Endothelial cell of umbilical vein (primary cell): Measurements from ENCODE around the gene PGAP3. TPM values are rescaled to one million over a fixed set of nuclear protein-coding genes. Genes with fewer than 3 reads are reported as not detected.
A peak's percentile ranks its signal among the peaks of the same experiment; 100 is the strongest.

ENCODE experiments used
- BruUV-seq: library from RNA; stranded (reverse); fragments of 400-500 nt; replicated peaks from 2 replicates; lab custom pipeline; 2021; lab: Mats Ljungman, UMichigan
- CTCF ChIA-PET: fragments of 300-600, 350-600 bp; sonication (Branson Sonifier 250); formaldehyde crosslinking; loops from one replicate; lab custom pipeline; 2021; ENCODE audit warnings: antibody characterized with exemption, inconsistent platforms; lab: Charles Lee
- POLR2A ChIA-PET: fragments of 300-600, 350-600 bp; sonication (Branson Sonifier 250); formaldehyde crosslinking; loops from one replicate; lab custom pipeline; 2021; ENCODE audit warnings: antibody characterized with exemption, inconsistent platforms; lab: Charles Lee
- DNase-seq: peaks from one replicate; pipeline ENCODE4 v3.0.0-alpha.2; 2011; ENCODE audit warnings: low read depth, low spot score
- FAIRE-seq: peaks from 2 replicates; lab custom pipeline; 2011; peaks lifted over from hg19 to GRCh38; lab: Jason Lieb, UNC
- H2AFZ ChIP-seq: 2 replicates; pipeline ENCODE4 v1.6.0; 2012; ENCODE audit warnings: low read depth, low read length, control low read depth, inconsistent platforms
- H3K27ac ChIP-seq: 2 replicates; pipeline ENCODE4 v1.5.1; 2011; ENCODE audit warnings: low read depth, mild to moderate bottlenecking, control low read depth, low read length, moderate library complexity; ENCODE audit not compliant: insufficient read depth
- H3K27me3 ChIP-seq, 2 experiments: 2 replicates each; pipeline versions ENCODE4 v1.6.0 to v1.6.1; 2011; ENCODE audit warnings: low read length in 2 of 2, mixed read lengths in 1 of 2; ENCODE audit not compliant: control insufficient read depth in 2 of 2, insufficient read depth in 2 of 2
- H3K36me3 ChIP-seq, 2 experiments: 2 replicates in 1 of 2; 3 replicates in 1 of 2; pipeline ENCODE4 v1.5.1; 2011; ENCODE audit warnings: low read length in 2 of 2, mild to moderate bottlenecking in 1 of 2, moderate library complexity in 1 of 2; ENCODE audit not compliant: control insufficient read depth in 2 of 2, insufficient read depth in 2 of 2; ENCODE audit errors: extremely low read depth in 1 of 2
- H3K4me1 ChIP-seq: 3 replicates; pipeline ENCODE4 v1.5.1; 2011; ENCODE audit warnings: mild to moderate bottlenecking, low read length; ENCODE audit not compliant: control insufficient read depth, insufficient read depth; ENCODE audit errors: extremely low read depth
- H3K4me2 ChIP-seq: 2 replicates; pipeline ENCODE4 v1.6.1; 2011; ENCODE audit warnings: low read length, control low read depth, mixed read lengths; ENCODE audit not compliant: insufficient read depth
- H3K4me3 ChIP-seq, 3 experiments: fragments of 200-600 bp in 1 of 3; sonication (generic), shearing (Covaris generic) in 1 of 3; replicated peaks in 1 of 3; 2 replicates each; pipeline ENCODE4 v1.5.1; 2011 to 2016; ENCODE audit warnings: control low read depth in 3 of 3, low read length in 3 of 3, mild to moderate bottlenecking in 2 of 3, inconsistent platforms in 1 of 3, low read depth in 1 of 3, moderate library complexity in 1 of 3; ENCODE audit not compliant: insufficient read depth in 1 of 3
- H3K79me2 ChIP-seq: 2 replicates; pipeline ENCODE4 v1.6.0; 2012; ENCODE audit warnings: low read length, inconsistent platforms; ENCODE audit not compliant: control insufficient read depth, insufficient read depth
- H3K9ac ChIP-seq: replicated peaks from 2 replicates; pipeline ENCODE3; 2011; ENCODE audit warnings: low read length, control low read depth; ENCODE audit not compliant: insufficient read depth; ENCODE audit errors: extremely low read depth
- H3K9me1 ChIP-seq: replicated peaks from 3 replicates; pipeline ENCODE4 v1.6.0; 2011; ENCODE audit warnings: mild to moderate bottlenecking, low read length; ENCODE audit not compliant: control insufficient read depth, insufficient read depth; ENCODE audit errors: extremely low read depth
- H3K9me3 ChIP-seq: replicated peaks from 2 replicates; pipeline ENCODE4 v1.5.1; 2012; ENCODE audit warnings: low read length, inconsistent platforms; ENCODE audit not compliant: control insufficient read depth, insufficient read depth
- H4K20me1 ChIP-seq: replicated peaks from 2 replicates; pipeline ENCODE3; 2011; ENCODE audit warnings: mild to moderate bottlenecking, low read length; ENCODE audit not compliant: control insufficient read depth, insufficient read depth; ENCODE audit errors: extremely low read depth
- EZH2 ChIP-seq: IDR thresholded peaks from 2 replicates; pipeline ENCODE4 v1.6.1; 2012; ENCODE audit warnings: borderline replicate concordance, low read depth, mild to moderate bottlenecking, moderate library complexity, low read length, inconsistent platforms; ENCODE audit not compliant: severe bottlenecking
- FOS ChIP-seq: IDR thresholded peaks from 2 replicates; pipeline ENCODE4 v1.6.1; 2011; ENCODE audit warnings: mild to moderate bottlenecking, low read length, moderate library complexity, borderline replicate concordance; ENCODE audit not compliant: insufficient read depth
- GATA2 ChIP-seq: IDR thresholded peaks from 2 replicates; pipeline ENCODE4 v1.7.0; 2011; ENCODE audit warnings: low read depth, mild to moderate bottlenecking, moderate library complexity, mixed read lengths, low read length; ENCODE audit not compliant: insufficient read length, insufficient read depth
- JUN ChIP-seq: IDR thresholded peaks from 2 replicates; pipeline ENCODE4 v1.6.1; 2011; ENCODE audit warnings: borderline replicate concordance, low read depth; ENCODE audit not compliant: insufficient read length, insufficient read depth
- MYC ChIP-seq: IDR thresholded peaks from one replicate; pipeline ENCODE4 v1.6.1; 2011; ENCODE audit warnings: mild to moderate bottlenecking, low read depth, low read length
- POLR2A ChIP-seq: IDR thresholded peaks from 2 replicates; pipeline ENCODE4 v1.6.1; 2012; ENCODE audit warnings: low read depth, mild to moderate bottlenecking, control low read depth, low read length
- POLR2AphosphoS5 ChIP-seq: IDR thresholded peaks from 2 replicates; pipeline ENCODE4 v1.6.1; 2012; ENCODE audit warnings: low read depth, mild to moderate bottlenecking, control low read depth, low read length, moderate library complexity; ENCODE audit not compliant: insufficient read depth
- dilution Hi-C: fragments of 300-500 bp; cut with MboI; formaldehyde crosslinking; loops from one replicate; pipeline ENCODE4 v1.15.0; 2019; ENCODE audit warnings: low sequenced_read_pairs; ENCODE audit not compliant: extremely low pct_ligation_motif_present
- intact Hi-C: fragments of 100-400 bp; cut with micrococcal nuclease; formaldehyde crosslinking; loops from one replicate; pipeline ENCODE4 v1.10.0; 2022
- polyA plus RNA-seq, 4 experiments: library from polyadenylated mRNA; depleted of rRNA in 3 of 4; stranded (reverse) in 3 of 4; unstranded in 1 of 4; fragments of >200 nt; gene quantifications; 2 replicates each; pipeline versions ENCODE4 v1.2.1 to v1.2.3, GENCODE V29; 2011 to 2012; ENCODE audit warnings: missing spikeins in 1 of 4
- total RNA-seq: library from RNA; stranded (reverse); gene quantifications from 2 replicates; pipeline ENCODE4 v1.2.3, GENCODE V29; 2021
- TF ChIP-seq, protein P1 (sequence below), 2 donors: IDR thresholded peaks; 1 replicate in 1 of 2; 2 replicates in 1 of 2; pipeline ENCODE4 v1.5.1; 2011; ENCODE audit warnings: low read length in 2 of 2, mild to moderate bottlenecking in 2 of 2, moderate library complexity in 2 of 2, control low read depth in 1 of 2, inconsistent platforms in 1 of 2, low read depth in 1 of 2; ENCODE audit not compliant: insufficient read depth in 1 of 2; ENCODE audit errors: extremely low read depth in 1 of 2
- TF ChIP-seq, protein P2 (sequence below): IDR thresholded peaks from 2 replicates; pipeline ENCODE4 v1.6.1; 2011; ENCODE audit not compliant: insufficient read depth, insufficient read length

Gene PGAP3
- total and polyA plus RNA-seq, 2 donors (not counting 3 experiments of a cell fraction or from before 2014, with no cell fraction given), result 6.4 to 14.9 TPM

DNA sequence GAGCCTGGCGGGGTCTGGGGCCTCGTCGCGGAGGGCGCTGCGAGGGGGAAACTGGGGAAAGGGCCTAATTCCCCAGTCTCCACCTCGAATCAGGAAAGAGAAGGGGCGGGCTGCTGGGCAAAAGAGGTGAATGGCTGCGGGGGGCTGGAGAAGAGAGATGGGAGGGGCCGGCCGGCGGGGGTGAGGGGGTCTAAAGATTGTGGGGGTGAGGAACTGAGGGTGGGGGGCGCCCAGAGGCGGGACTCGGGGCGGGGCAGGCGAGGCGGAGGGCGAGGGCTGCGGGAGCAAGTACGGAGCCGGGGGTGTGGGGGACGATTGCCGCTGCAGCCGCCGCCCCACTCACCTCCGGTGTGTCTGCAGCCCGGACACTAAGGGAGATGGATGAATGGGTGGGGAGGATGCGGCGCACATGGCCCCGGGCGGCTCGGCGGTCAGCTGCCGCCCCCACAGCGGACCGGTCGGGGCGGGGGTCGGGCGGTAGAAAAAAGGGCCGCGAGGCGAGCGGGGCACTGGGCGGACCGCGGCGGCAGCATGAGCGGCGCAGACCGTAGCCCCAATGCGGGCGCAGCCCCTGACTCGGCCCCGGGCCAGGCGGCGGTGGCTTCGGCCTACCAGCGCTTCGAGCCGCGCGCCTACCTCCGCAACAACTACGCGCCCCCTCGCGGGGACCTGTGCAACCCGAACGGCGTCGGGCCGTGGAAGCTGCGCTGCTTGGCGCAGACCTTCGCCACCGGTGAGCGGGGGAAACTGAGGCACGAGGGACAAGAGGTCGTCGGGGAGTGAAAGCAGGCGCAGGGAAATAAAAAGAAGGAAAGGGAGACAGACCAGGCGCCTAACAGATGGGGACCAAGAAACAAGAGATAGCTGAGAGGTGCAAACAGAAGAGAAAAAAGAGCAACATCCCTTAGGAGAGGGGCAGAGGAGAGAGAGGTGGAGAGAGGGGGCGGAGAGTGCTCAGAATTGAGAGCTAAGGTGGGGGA lies 19.6 kb downstream of the PGAP3 start, which contains the start of gene PNMT:
Gene PNMT (plus strand): TSS at position 509 of the 980 bp plus-strand sequence. CDS start 23 bp downstream, at position 532.
- POLR2A ChIA-PET, result interaction anchor here (0.7 kb wide), 1 partner anchor 49 kb away, joined by 9 read pairs; no protein-coding TSS in a partner anchor
- dilution Hi-C loops (no loop called here), intact Hi-C loops (loop anchor here (1.0 kb wide), 1 partner anchor 46 kb away; no protein-coding TSS in a partner anchor)
- DNase-seq, result peak; percentile 48
- H3K4me1 ChIP-seq, result no peaks in the 10 kb centered on the region
- H2AFZ ChIP-seq, result peak within 1 kb of the TSS; percentile 64
- peak; percentile 21 for FAIRE-seq
- CTCF ChIA-PET, result interaction anchor here (0.6 to 13.1 kb wide), 18 partner anchors 9 to 120 kb away, joined by 3 to 291 read pairs (median 3); partner anchors contain the start of genes ERBB2, PGAP3 and STARD3
- no peaks in the 10 kb centered on the region for H3K36me3 ChIP-seq
- H3K27me3 ChIP-seq, result peaks cover 6 to 10% of the 10 kb centered on the region in 2 experiments
- peak within 1 kb of the TSS in 1 of 3 experiments; percentile 3 for H3K4me3 ChIP-seq
- H3K9ac ChIP-seq, result no peak within 1 kb of the TSS
- H3K9me3 ChIP-seq, result no peaks in the 10 kb centered on the region
- H3K79me2 ChIP-seq, result no peaks in the 10 kb centered on the region
- no peaks in the 10 kb centered on the region for H3K9me1 ChIP-seq
- no peaks in the 10 kb centered on the region for H4K20me1 ChIP-seq
- BruUV-seq, result no TSS peak
- peak; percentile 48 for TF ChIP-seq EZH2
- TF ChIP-seq, protein P1, sequence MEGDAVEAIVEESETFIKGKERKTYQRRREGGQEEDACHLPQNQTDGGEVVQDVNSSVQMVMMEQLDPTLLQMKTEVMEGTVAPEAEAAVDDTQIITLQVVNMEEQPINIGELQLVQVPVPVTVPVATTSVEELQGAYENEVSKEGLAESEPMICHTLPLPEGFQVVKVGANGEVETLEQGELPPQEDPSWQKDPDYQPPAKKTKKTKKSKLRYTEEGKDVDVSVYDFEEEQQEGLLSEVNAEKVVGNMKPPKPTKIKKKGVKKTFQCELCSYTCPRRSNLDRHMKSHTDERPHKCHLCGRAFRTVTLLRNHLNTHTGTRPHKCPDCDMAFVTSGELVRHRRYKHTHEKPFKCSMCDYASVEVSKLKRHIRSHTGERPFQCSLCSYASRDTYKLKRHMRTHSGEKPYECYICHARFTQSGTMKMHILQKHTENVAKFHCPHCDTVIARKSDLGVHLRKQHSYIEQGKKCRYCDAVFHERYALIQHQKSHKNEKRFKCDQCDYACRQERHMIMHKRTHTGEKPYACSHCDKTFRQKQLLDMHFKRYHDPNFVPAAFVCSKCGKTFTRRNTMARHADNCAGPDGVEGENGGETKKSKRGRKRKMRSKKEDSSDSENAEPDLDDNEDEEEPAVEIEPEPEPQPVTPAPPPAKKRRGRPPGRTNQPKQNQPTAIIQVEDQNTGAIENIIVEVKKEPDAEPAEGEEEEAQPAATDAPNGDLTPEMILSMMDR (IDR thresholded peaks at IDR 0.05; ENCODE audit: extremely low read depth in 1 of 2, insufficient read depth in 1 of 2, low read depth in 1 of 2, low read length in 2 of 2), result peak; percentile 77 to 84
- TF ChIP-seq JUN, result no peak
- no peak for TF ChIP-seq GATA2
- TF ChIP-seq POLR2A, result no peak
- TF ChIP-seq MYC, result no peak
- TF ChIP-seq, protein P2, sequence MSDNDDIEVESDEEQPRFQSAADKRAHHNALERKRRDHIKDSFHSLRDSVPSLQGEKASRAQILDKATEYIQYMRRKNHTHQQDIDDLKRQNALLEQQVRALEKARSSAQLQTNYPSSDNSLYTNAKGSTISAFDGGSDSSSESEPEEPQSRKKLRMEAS, result no peak
- TF ChIP-seq POLR2AphosphoS5, result no peak
- no peak for TF ChIP-seq FOS
- H3K4me2 ChIP-seq, result peak within 1 kb of the TSS; percentile 32
- H3K27ac ChIP-seq, result no peak within 1 kb of the TSS
